A673 (cell line): Measurements from ENCODE around the gene MCIDAS. TPM values are rescaled to one million over a fixed set of nuclear protein-coding genes. Genes with fewer than 3 reads are reported as not detected.

ENCODE experiments used
- BruUV-seq: library from RNA; stranded (reverse); fragments of 400-500 nt; replicated peaks from 2 replicates; lab custom pipeline; 2021; lab: Mats Ljungman, UMichigan
- CTCF ChIA-PET: fragments of 300-600 bp; sonication (Branson Sonifier 250); formaldehyde crosslinking; loops from one replicate; lab custom pipeline; 2022; ENCODE audit warnings: antibody characterized with exemption; lab: Charles Lee
- POLR2A ChIA-PET: fragments of 300-600 bp; sonication (Branson Sonifier 250); formaldehyde crosslinking; loops from one replicate; lab custom pipeline; 2022; ENCODE audit warnings: antibody characterized with exemption; ENCODE audit not compliant: low non-redundant PET; lab: Charles Lee
- DNase-seq: peaks from one replicate; pipeline ENCODE4 v3.0.0-alpha.2; 2015; ENCODE audit warnings: low spot score
- H3K27ac ChIP-seq: fragments of 200-600 bp; sonication (generic); 2 replicates; pipeline ENCODE4 v1.5.1; 2016; ENCODE audit warnings: mixed run types, low read depth, mild to moderate bottlenecking, mixed read lengths, antibody characterized with exemption, low read length; ENCODE audit not compliant: poor library complexity, severe bottlenecking
- H3K27me3 ChIP-seq: fragments of 200-600 bp; sonication (generic); replicated peaks from 2 replicates; pipeline ENCODE4 v1.6.1; 2017; ENCODE audit warnings: mixed run types, low read depth, mild to moderate bottlenecking, mixed read lengths, antibody characterized with exemption, low read length; ENCODE audit not compliant: insufficient read depth, poor library complexity
- H3K36me3 ChIP-seq: fragments of 200-600 bp; sonication (generic); 2 replicates; pipeline ENCODE4 v1.6.1; 2016; ENCODE audit warnings: mixed run types, mild to moderate bottlenecking, mixed read lengths, antibody characterized with exemption, low read length; ENCODE audit not compliant: insufficient read depth, poor library complexity, severe bottlenecking
- H3K4me1 ChIP-seq: fragments of 200-600 bp; sonication (generic); 2 replicates; pipeline ENCODE4 v1.6.1; 2017; ENCODE audit warnings: mixed run types, mild to moderate bottlenecking, mixed read lengths, antibody characterized with exemption, low read length; ENCODE audit not compliant: insufficient read depth, poor library complexity, severe bottlenecking
- H3K4me3 ChIP-seq: fragments of 200-600 bp; sonication (generic); 2 replicates; pipeline ENCODE4 v1.5.1; 2016; ENCODE audit warnings: low read depth, mixed run types, mild to moderate bottlenecking, mixed read lengths, low read length; ENCODE audit not compliant: poor library complexity, severe bottlenecking
- H3K9me3 ChIP-seq: fragments of 200-600 bp; sonication (generic); 2 replicates; pipeline ENCODE4 v1.6.1; 2016; ENCODE audit warnings: mixed run types, low read depth, mild to moderate bottlenecking, mixed read lengths, antibody characterized with exemption, low read length; ENCODE audit not compliant: poor library complexity, severe bottlenecking
- CTCF ChIP-seq: fragments of 300-800, 200-600 bp; sonication (generic); conservative IDR thresholded peaks from 2 replicates; pipeline ENCODE4 v1.5.1; 2017; ENCODE audit warnings: low read depth, mild to moderate bottlenecking, antibody characterized with exemption, low read length, moderate library complexity, mixed read lengths
- EZH2 ChIP-seq: fragments of 200-600 bp; sonication (generic); IDR thresholded peaks from 2 replicates; pipeline ENCODE4 v1.6.1; 2017; ENCODE audit warnings: borderline replicate concordance, low read depth, mild to moderate bottlenecking, mixed read lengths, antibody characterized with exemption, low read length; ENCODE audit not compliant: poor library complexity, severe bottlenecking
- intact Hi-C: fragments of 100-400 bp; cut with micrococcal nuclease; formaldehyde crosslinking; loops from one replicate; pipeline ENCODE4 v1.10.0; 2022; ENCODE audit not compliant: unreplicated experiment
- total RNA-seq: library from RNA; stranded (reverse); gene quantifications from 2 replicates; pipeline ENCODE4 v1.2.3, GENCODE V29; 2021

The MCIDAS gene
- total RNA-seq, 1 experiment from 2014 or later = 0.47 TPM

GRCh38 chr5:55225346-55225745, 1.8 kb downstream of the MCIDAS start:
- Histone ChIP-seq H3K9me3 (no peaks in the 10 kb centered on the region), H3K27me3 (peaks cover 3% of the 10 kb centered on the region), H3K4me1 (no peaks in the 10 kb centered on the region), H3K4me3 (no peak overlapping the region), H3K36me3 (no peaks in the 10 kb centered on the region), H3K27ac (no peak overlapping the region)
- no peak for DNase-seq
- no TSS peak for BruUV-seq
- ChIA-PET POLR2A (no interaction called here), CTCF (no interaction called here)
- TF ChIP-seq EZH2 (no peak), CTCF (no peak)
- intact Hi-C loops = loop anchor here (5.0 kb wide), 1 partner anchor 467 kb away; no protein-coding TSS in a partner anchor

- no peaks in the 10 kb centered on the region for H3K9me3 ChIP-seq
- no peaks in the 10 kb centered on the region for H3K4me1 ChIP-seq
- no peaks in the 10 kb centered on the region for H3K36me3 ChIP-seq
- H3K27me3 ChIP-seq = no peaks in the 10 kb centered on the region
- CTCF ChIA-PET = no interaction called here
- intact Hi-C loops = no loop called here
- no peak for DNase-seq
- no peak overlapping the region for H3K27ac ChIP-seq
- POLR2A ChIA-PET = interaction anchor here (0.6 kb wide), 1 partner anchor 115 kb away, joined by 7 read pairs; no protein-coding TSS in a partner anchor
- TF ChIP-seq CTCF = no peak
- TF ChIP-seq EZH2 = no peak
- no TSS peak for BruUV-seq
- H3K4me3 ChIP-seq = no peak overlapping the region
Observed at GRCh38 chr5:55223812-55224240, 3.3 kb downstream of the MCIDAS start.

GRCh38 chr5:55222985-55223811, 3.9 kb downstream of the MCIDAS start:
- H3K36me3 ChIP-seq = no peaks in the 10 kb centered on the region
- no peak for TF ChIP-seq CTCF
- TF ChIP-seq EZH2 = no peak
- no TSS peak for BruUV-seq
- CTCF ChIA-PET = no interaction called here
- no peaks in the 10 kb centered on the region for H3K9me3 ChIP-seq
- intact Hi-C loops = no loop called here
- no peaks in the 10 kb centered on the region for H3K27me3 ChIP-seq
- H3K4me3 ChIP-seq = no peak overlapping the region
- H3K4me1 ChIP-seq = no peaks in the 10 kb centered on the region
- H3K27ac ChIP-seq = no peak overlapping the region
- DNase-seq = no peak
- POLR2A ChIA-PET = interaction anchor here (0.6 kb wide), 1 partner anchor 115 kb away, joined by 7 read pairs; no protein-coding TSS in a partner anchor
